SK-N-SH treated with all-trans-retinoic acid at 6 μM for 48 hours (cell line): ENCODE results near the gene KHK.

Experiments
- ATAC-seq: fragments of 200-7000 bp; cut with Tn5 transposase; 3 replicates; pipeline ENCODE4 v1.9.1; 2020; ENCODE audit warnings: mild to moderate bottlenecking, moderate library complexity
- ARNTL ChIP-seq: fragments of 450-650 bp; formaldehyde crosslinking; IDR thresholded peaks from 2 replicates; pipeline ENCODE4 v1.5.0; 2020; ENCODE audit warnings: low read depth, mild to moderate bottlenecking, moderate library complexity, borderline replicate concordance
- BACH2 ChIP-seq: fragments of 250-450 bp; sonication (Bioruptor Pico); IDR thresholded peaks from 2 replicates; pipeline ENCODE4 v1.9.0; 2021; ENCODE audit warnings: mild to moderate bottlenecking, borderline replicate concordance
- CSDC2 ChIP-seq: fragments of 250-450 bp; sonication (Bioruptor Pico); IDR thresholded peaks from 2 replicates; pipeline ENCODE4 v1.5.0; 2020; ENCODE audit warnings: mild to moderate bottlenecking, moderate library complexity
- GLIS3 ChIP-seq: fragments of 250-450 bp; sonication (Bioruptor Pico); IDR thresholded peaks from 2 replicates; pipeline ENCODE4 v1.5.0; 2020; ENCODE audit warnings: mild to moderate bottlenecking, moderate library complexity
- ISL1 ChIP-seq: fragments of 250-450 bp; sonication (Bioruptor Pico); IDR thresholded peaks from 2 replicates; pipeline ENCODE4 v2.1.2; 2022; ENCODE audit warnings: mild to moderate bottlenecking, moderate library complexity
- OSR1 ChIP-seq: fragments of 250-450 bp; sonication (Bioruptor Pico); IDR thresholded peaks from 2 replicates; pipeline ENCODE4 v1.8.0; 2022; ENCODE audit warnings: moderate library complexity, mild to moderate bottlenecking, inconsistent platforms
- RARB ChIP-seq: fragments of 250-450 bp; sonication (Bioruptor Pico); IDR thresholded peaks from 2 replicates; pipeline ENCODE4 v1.8.0; 2021; ENCODE audit warnings: mild to moderate bottlenecking, moderate library complexity
- SNAI2 ChIP-seq: fragments of 250-450 bp; sonication (Bioruptor Pico); IDR thresholded peaks from 2 replicates; pipeline ENCODE4 v1.5.0; 2020; ENCODE audit warnings: mild to moderate bottlenecking, moderate library complexity
- TCF4 ChIP-seq: fragments of 250-450 bp; sonication (Bioruptor Pico); IDR thresholded peaks from 2 replicates; pipeline ENCODE4 v1.8.0; 2021; ENCODE audit warnings: mild to moderate bottlenecking, moderate library complexity, borderline replicate concordance
- TOX ChIP-seq: fragments of 250-450 bp; sonication (Bioruptor Pico); IDR thresholded peaks from 2 replicates; pipeline ENCODE4 v1.8.0; 2021; ENCODE audit warnings: mild to moderate bottlenecking, moderate library complexity, borderline replicate concordance
- ZC3H10 ChIP-seq: fragments of 250-450 bp; sonication (Bioruptor Pico); IDR thresholded peaks from 2 replicates; pipeline ENCODE4 v1.5.1; 2021; ENCODE audit warnings: mild to moderate bottlenecking, moderate library complexity
- ZFP3 ChIP-seq: fragments of 250-450 bp; sonication (Bioruptor Pico); IDR thresholded peaks from 2 replicates; pipeline ENCODE4 v1.5.0; 2020; ENCODE audit warnings: mild to moderate bottlenecking, moderate library complexity
- ZNF565 ChIP-seq: fragments of 450-650 bp; formaldehyde crosslinking; conservative IDR thresholded peaks from 2 replicates; pipeline ENCODE4 v1.5.0; 2020; ENCODE audit warnings: low read depth, mild to moderate bottlenecking, moderate library complexity
- ZNF70 ChIP-seq: fragments of 450-650 bp; formaldehyde crosslinking; IDR thresholded peaks from 2 replicates; pipeline ENCODE4 v1.5.0; 2020; ENCODE audit warnings: mild to moderate bottlenecking, moderate library complexity
- ZNF8 ChIP-seq: fragments of 450-650 bp; formaldehyde crosslinking; IDR thresholded peaks from 2 replicates; pipeline ENCODE4 v1.5.0; 2020; ENCODE audit warnings: mild to moderate bottlenecking, moderate library complexity
- TF ChIP-seq, protein P1 (sequence below): fragments of 250-450 bp; sonication (Bioruptor Pico); IDR thresholded peaks from 2 replicates; pipeline ENCODE4 v1.5.1; 2021; ENCODE audit warnings: mild to moderate bottlenecking, moderate library complexity
- TF ChIP-seq, protein P2 (sequence below): fragments of 250-450 bp; sonication (Bioruptor Pico); IDR thresholded peaks from 2 replicates; pipeline ENCODE4 v1.5.0; 2020; ENCODE audit warnings: mild to moderate bottlenecking, moderate library complexity
- TF ChIP-seq, protein P3 (sequence below): fragments of 250-450 bp; sonication (Bioruptor Pico); IDR thresholded peaks from 2 replicates; pipeline ENCODE4 v1.8.0; 2020; ENCODE audit warnings: mild to moderate bottlenecking, moderate library complexity, borderline replicate concordance
- TF ChIP-seq, protein P4 (sequence below): fragments of 250-450 bp; sonication (Bioruptor Pico); IDR thresholded peaks from 2 replicates; pipeline ENCODE4 v1.5.1; 2020; ENCODE audit warnings: low read depth, mild to moderate bottlenecking, moderate library complexity
- TF ChIP-seq, protein P5 (sequence below): fragments of 250-450 bp; sonication (Bioruptor Pico); IDR thresholded peaks from 2 replicates; pipeline ENCODE4 v1.8.0; 2021; ENCODE audit warnings: low read depth, mild to moderate bottlenecking, moderate library complexity, borderline replicate concordance

KHK gene

DNA sequence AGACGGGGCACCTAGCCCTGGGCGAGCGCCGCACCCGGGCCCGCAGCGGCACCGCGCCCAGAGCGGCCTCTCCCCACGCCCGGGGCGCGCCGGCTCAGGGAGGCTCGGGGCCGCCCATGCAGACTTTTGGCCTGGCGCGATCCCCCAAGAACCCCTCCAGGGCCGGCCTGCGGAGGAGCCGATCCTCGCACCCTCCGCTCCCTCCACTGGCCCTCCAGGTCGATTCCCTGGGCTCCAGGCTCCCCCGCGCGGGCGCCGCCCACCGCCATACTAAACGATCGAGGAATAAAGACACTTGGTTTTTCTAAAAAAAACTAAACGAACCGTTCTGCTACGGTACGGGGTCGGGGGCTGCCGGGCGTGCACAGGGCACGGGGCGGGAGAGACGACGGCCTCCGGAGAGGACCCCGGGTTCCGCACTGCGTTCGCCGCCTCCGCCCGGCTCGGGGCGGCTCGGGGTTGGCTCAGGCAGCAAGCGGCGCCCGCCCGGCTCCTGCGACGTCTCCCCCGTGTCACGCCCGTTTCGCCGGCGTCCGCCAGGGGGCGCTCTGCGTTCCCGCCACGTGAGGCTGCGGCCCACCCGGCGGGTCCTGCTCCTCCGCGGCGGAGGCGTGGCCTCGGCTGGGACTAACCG, 365 bp upstream of the KHK start:
- TF ChIP-seq BACH2 (CRISPR knock-in tag) (no peak), ZNF8 (CRISPR knock-in tag) (no peak), ZNF565 (no peak), GLIS3 (CRISPR knock-in tag) (peak; percentile 51; the same call in 1 of the 2 replicates), TCF4 (CRISPR knock-in tag) (no peak), ZC3H10 (CRISPR knock-in tag) (no peak), TOX (no peak), CSDC2 (no peak), ARNTL (CRISPR knock-in tag) (peak; percentile 76; the same call in 1 of the 2 replicates), OSR1 (CRISPR knock-in tag) (no peak), ZFP3 (CRISPR knock-in tag) (no peak), ZNF70 (CRISPR knock-in tag) (peak; percentile 12; the same call in 1 of the 2 replicates), ISL1 (CRISPR knock-in tag) (no peak)
- TF ChIP-seq, protein P1, sequence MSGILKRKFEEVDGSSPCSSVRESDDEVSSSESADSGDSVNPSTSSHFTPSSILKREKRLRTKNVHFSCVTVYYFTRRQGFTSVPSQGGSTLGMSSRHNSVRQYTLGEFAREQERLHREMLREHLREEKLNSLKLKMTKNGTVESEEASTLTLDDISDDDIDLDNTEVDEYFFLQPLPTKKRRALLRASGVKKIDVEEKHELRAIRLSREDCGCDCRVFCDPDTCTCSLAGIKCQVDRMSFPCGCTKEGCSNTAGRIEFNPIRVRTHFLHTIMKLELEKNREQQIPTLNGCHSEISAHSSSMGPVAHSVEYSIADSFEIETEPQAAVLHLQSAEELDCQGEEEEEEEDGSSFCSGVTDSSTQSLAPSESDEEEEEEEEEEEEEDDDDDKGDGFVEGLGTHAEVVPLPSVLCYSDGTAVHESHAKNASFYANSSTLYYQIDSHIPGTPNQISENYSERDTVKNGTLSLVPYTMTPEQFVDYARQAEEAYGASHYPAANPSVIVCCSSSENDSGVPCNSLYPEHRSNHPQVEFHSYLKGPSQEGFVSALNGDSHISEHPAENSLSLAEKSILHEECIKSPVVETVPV (CRISPR knock-in tag) = no peak
- TF ChIP-seq, protein P2, sequence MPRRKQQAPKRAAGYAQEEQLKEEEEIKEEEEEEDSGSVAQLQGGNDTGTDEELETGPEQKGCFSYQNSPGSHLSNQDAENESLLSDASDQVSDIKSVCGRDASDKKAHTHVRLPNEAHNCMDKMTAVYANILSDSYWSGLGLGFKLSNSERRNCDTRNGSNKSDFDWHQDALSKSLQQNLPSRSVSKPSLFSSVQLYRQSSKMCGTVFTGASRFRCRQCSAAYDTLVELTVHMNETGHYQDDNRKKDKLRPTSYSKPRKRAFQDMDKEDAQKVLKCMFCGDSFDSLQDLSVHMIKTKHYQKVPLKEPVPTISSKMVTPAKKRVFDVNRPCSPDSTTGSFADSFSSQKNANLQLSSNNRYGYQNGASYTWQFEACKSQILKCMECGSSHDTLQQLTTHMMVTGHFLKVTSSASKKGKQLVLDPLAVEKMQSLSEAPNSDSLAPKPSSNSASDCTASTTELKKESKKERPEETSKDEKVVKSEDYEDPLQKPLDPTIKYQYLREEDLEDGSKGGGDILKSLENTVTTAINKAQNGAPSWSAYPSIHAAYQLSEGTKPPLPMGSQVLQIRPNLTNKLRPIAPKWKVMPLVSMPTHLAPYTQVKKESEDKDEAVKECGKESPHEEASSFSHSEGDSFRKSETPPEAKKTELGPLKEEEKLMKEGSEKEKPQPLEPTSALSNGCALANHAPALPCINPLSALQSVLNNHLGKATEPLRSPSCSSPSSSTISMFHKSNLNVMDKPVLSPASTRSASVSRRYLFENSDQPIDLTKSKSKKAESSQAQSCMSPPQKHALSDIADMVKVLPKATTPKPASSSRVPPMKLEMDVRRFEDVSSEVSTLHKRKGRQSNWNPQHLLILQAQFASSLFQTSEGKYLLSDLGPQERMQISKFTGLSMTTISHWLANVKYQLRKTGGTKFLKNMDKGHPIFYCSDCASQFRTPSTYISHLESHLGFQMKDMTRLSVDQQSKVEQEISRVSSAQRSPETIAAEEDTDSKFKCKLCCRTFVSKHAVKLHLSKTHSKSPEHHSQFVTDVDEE = peak; percentile 29; the same call in 1 of the 2 replicates
- TF ChIP-seq, protein P3, sequence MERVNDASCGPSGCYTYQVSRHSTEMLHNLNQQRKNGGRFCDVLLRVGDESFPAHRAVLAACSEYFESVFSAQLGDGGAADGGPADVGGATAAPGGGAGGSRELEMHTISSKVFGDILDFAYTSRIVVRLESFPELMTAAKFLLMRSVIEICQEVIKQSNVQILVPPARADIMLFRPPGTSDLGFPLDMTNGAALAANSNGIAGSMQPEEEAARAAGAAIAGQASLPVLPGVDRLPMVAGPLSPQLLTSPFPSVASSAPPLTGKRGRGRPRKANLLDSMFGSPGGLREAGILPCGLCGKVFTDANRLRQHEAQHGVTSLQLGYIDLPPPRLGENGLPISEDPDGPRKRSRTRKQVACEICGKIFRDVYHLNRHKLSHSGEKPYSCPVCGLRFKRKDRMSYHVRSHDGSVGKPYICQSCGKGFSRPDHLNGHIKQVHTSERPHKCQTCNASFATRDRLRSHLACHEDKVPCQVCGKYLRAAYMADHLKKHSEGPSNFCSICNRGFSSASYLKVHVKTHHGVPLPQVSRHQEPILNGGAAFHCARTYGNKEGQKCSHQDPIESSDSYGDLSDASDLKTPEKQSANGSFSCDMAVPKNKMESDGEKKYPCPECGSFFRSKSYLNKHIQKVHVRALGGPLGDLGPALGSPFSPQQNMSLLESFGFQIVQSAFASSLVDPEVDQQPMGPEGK (CRISPR knock-in tag) = no peak
- TF ChIP-seq, protein P4, sequence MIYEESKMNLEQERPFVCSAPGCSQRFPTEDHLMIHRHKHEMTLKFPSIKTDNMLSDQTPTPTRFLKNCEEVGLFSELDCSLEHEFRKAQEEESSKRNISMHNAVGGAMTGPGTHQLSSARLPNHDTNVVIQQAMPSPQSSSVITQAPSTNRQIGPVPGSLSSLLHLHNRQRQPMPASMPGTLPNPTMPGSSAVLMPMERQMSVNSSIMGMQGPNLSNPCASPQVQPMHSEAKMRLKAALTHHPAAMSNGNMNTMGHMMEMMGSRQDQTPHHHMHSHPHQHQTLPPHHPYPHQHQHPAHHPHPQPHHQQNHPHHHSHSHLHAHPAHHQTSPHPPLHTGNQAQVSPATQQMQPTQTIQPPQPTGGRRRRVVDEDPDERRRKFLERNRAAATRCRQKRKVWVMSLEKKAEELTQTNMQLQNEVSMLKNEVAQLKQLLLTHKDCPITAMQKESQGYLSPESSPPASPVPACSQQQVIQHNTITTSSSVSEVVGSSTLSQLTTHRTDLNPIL (CRISPR knock-in tag) = no peak
- TF ChIP-seq, protein P5, sequence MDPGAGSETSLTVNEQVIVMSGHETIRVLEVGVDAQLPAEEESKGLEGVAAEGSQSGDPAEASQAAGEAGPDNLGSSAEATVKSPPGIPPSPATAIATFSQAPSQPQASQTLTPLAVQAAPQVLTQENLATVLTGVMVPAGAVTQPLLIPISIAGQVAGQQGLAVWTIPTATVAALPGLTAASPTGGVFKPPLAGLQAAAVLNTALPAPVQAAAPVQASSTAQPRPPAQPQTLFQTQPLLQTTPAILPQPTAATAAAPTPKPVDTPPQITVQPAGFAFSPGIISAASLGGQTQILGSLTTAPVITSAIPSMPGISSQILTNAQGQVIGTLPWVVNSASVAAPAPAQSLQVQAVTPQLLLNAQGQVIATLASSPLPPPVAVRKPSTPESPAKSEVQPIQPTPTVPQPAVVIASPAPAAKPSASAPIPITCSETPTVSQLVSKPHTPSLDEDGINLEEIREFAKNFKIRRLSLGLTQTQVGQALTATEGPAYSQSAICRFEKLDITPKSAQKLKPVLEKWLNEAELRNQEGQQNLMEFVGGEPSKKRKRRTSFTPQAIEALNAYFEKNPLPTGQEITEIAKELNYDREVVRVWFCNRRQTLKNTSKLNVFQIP (CRISPR knock-in tag) = no peak
- TF ChIP-seq, all 23 proteins: peak for 4
- peak; percentile 82 for ATAC-seq

DNA sequence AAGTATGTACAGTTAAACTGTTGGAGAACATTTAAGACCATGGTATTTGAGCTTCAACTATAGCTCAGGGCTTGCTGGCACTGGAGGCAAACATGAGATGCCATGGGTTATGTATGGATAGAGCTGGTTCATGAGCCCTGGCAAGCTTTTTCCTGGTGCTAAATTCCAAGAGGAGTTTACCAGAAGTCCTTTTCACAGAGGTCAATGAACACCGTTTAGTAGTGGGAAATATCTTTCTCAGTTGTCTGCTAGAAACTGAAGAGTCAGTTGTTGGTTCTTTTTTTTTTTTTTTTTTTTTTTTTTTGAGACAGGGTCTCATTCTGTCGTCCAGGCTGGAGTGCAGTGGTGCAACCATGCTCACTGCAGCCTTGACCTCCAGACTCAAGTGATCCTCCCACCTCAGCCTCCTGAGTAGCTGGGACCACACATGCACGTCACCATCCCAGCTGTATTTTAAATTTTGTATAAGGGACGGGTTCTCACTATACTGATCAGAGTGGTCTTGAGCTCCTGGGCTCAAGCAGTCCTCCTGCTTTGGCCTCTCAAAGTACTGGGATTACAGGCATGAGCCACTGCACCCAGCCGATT, 1.3 kb downstream of the KHK start:
- no peak for ATAC-seq
- TF ChIP-seq ZNF8 (CRISPR knock-in tag) = no peak
- no peak for TF ChIP-seq RARB
- TF ChIP-seq ZNF565 = no peak
- TF ChIP-seq, protein P5 (CRISPR knock-in tag) = no peak
- TF ChIP-seq BACH2 (CRISPR knock-in tag) = no peak
- TF ChIP-seq ISL1 (CRISPR knock-in tag) = no peak
- TF ChIP-seq, protein P1 (CRISPR knock-in tag) = no peak
- TF ChIP-seq, protein P4 (CRISPR knock-in tag) = no peak
- TF ChIP-seq TOX = no peak
- no peak for TF ChIP-seq SNAI2 (CRISPR knock-in tag)
- TF ChIP-seq, protein P3 (CRISPR knock-in tag) = no peak
- no peak for TF ChIP-seq OSR1 (CRISPR knock-in tag)
